ENCODE results near the gene GDF7.

DNA sequence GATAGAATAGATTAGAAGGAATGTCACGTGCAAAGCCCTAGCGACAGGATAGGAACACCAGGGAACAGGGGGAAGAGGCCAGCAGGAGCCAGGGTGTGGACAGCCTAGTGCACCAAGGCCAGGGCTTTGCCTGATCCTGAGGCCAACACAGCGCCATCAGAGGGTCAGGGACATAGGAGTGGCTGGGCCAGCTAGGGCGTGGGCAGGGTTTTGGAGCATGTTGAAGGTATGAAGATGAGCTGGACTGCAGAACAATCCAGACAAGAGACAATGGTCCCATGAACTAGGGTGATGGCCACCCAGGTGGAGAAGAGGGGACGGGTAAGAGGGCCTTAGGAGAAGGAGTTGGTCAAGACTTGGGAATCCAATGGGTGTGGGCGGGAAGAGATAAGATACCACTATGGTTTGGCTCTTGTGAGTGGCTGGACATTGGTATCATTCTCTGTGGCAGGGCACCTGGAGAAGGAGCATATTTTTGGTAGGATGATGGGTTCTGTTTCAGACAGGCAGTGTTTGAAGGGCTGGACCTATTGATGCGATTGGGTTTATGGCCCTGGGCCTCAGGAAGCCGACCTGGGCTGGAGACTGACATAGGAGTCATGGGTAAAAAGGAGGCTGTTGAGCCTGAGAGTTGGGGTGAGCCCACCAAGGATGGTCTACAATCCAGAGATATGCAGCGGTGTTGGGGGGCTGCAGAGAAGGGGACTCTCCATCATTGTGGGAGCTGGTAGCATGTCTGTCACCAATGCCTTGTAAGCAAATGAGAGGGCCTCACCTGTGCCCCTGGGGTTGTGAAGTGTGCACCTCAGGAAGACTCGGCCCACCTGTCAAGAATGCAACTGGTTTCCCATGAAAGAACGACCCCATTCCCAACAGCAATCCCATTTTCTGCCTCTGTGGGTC is 14.0 kb upstream of the GDF7 start:
- TF ChIP-seq, protein P1, sequence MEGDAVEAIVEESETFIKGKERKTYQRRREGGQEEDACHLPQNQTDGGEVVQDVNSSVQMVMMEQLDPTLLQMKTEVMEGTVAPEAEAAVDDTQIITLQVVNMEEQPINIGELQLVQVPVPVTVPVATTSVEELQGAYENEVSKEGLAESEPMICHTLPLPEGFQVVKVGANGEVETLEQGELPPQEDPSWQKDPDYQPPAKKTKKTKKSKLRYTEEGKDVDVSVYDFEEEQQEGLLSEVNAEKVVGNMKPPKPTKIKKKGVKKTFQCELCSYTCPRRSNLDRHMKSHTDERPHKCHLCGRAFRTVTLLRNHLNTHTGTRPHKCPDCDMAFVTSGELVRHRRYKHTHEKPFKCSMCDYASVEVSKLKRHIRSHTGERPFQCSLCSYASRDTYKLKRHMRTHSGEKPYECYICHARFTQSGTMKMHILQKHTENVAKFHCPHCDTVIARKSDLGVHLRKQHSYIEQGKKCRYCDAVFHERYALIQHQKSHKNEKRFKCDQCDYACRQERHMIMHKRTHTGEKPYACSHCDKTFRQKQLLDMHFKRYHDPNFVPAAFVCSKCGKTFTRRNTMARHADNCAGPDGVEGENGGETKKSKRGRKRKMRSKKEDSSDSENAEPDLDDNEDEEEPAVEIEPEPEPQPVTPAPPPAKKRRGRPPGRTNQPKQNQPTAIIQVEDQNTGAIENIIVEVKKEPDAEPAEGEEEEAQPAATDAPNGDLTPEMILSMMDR (conservative IDR thresholded peaks at IDR 0.05; ENCODE audit: low read length), result no peak
- TF ChIP-seq EZH2phosphoT487 (IDR thresholded peaks at IDR 0.05; ENCODE audit: borderline replicate concordance, low read depth, low read length), result no peak

All from OCI-LY7 (cell line).